Osteoblast (primary cell): ENCODE data around the gene SLC37A1. TPM values are rescaled to one million over a fixed set of nuclear protein-coding genes. Genes with fewer than 3 reads are reported as not detected.
"Not testable (repeated sequence)": the region's sequence is repeated elsewhere in the genome, so short reads cannot be mapped to it uniquely, and the experiment has no call there.

Source experiments
- DNase-seq: peaks from one replicate; pipeline ENCODE4 v3.0.0; 2011; ENCODE audit warnings: low spot score, mixed read lengths; ENCODE audit not compliant: insufficient read length; ENCODE audit errors: missing footprints
- H2AFZ ChIP-seq: 2 replicates; pipeline ENCODE4 v1.6.0; 2011; ENCODE audit warnings: mild to moderate bottlenecking, low read length
- H3K27ac ChIP-seq: 2 replicates; pipeline ENCODE4 v1.5.1; 2011; ENCODE audit warnings: mild to moderate bottlenecking, low read depth, low read length, moderate library complexity
- H3K27me3 ChIP-seq: 2 replicates; pipeline ENCODE4 v1.6.0; 2012; ENCODE audit warnings: mild to moderate bottlenecking, control low read depth, inconsistent platforms, low read length, moderate library complexity; ENCODE audit not compliant: insufficient read depth
- H3K36me3 ChIP-seq: 2 replicates; pipeline ENCODE4 v1.5.1; 2011; ENCODE audit warnings: mild to moderate bottlenecking, low read length, control low read depth, moderate library complexity; ENCODE audit not compliant: insufficient read depth
- H3K4me1 ChIP-seq: 2 replicates; pipeline ENCODE4 v1.5.1; 2011; ENCODE audit warnings: mild to moderate bottlenecking, low read length, control low read depth, moderate library complexity; ENCODE audit not compliant: insufficient read depth
- H3K4me2 ChIP-seq: 2 replicates; pipeline ENCODE4 v1.6.0; 2011; ENCODE audit warnings: mild to moderate bottlenecking, low read length; ENCODE audit not compliant: insufficient read depth
- H3K4me3 ChIP-seq: fragments of 200-600 bp; sonication (generic); 3 replicates; pipeline ENCODE4 v1.5.1; 2012; ENCODE audit warnings: mild to moderate bottlenecking, low read length, inconsistent platforms; ENCODE audit not compliant: insufficient read depth
- H3K79me2 ChIP-seq: 2 replicates; pipeline ENCODE4 v1.6.0; 2012; ENCODE audit warnings: mild to moderate bottlenecking, low read length, control low read depth, inconsistent platforms; ENCODE audit not compliant: insufficient read depth
- H3K9me3 ChIP-seq: 2 replicates; pipeline ENCODE4 v1.5.1; 2011; ENCODE audit warnings: low read depth, low read length, control low read depth
- H4K20me1 ChIP-seq: 2 replicates; pipeline ENCODE4 v1.6.0; 2012; ENCODE audit warnings: mild to moderate bottlenecking, low read length, control low read depth; ENCODE audit not compliant: insufficient read depth
- CTCF ChIP-seq: IDR thresholded peaks from 2 replicates; pipeline ENCODE4 v1.5.1; 2011; ENCODE audit warnings: mild to moderate bottlenecking, low read depth, low read length, moderate library complexity; ENCODE audit errors: extremely low read depth
- total RNA-seq: library from RNA; depleted of rRNA; stranded (reverse); fragments of >200 nt; gene quantifications from 2 replicates; pipeline ENCODE4 v1.2.3, GENCODE V29; 2012

Gene SLC37A1
- total RNA-seq, 1 donor, result 6.9 TPM

GRCh38 chr21:42624936-42625335 is 111.3 kb downstream of the SLC37A1 start:
- no peak for DNase-seq
- Histone ChIP-seq H2AFZ (no peak overlapping the region), H3K79me2 (no peaks in the 10 kb centered on the region), H3K27ac (no peak overlapping the region), H3K4me1 (no peaks in the 10 kb centered on the region), H3K4me2 (no peak overlapping the region), H3K4me3 (no peak overlapping the region), H4K20me1 (no peaks in the 10 kb centered on the region), H3K9me3 (no peaks in the 10 kb centered on the region), H3K27me3 (peaks cover 24% of the 10 kb centered on the region), H3K36me3 (no peaks in the 10 kb centered on the region)
- TF ChIP-seq CTCF, result no peak

- Histone ChIP-seq H2AFZ (no peak overlapping the region), H3K36me3 (no peaks in the 10 kb centered on the region), H3K79me2 (no peaks in the 10 kb centered on the region), H4K20me1 (no peaks in the 10 kb centered on the region), H3K4me1 (no peaks in the 10 kb centered on the region), H3K4me2 (no peak overlapping the region), H3K27ac (no peak overlapping the region), H3K9me3 (no peaks in the 10 kb centered on the region), H3K27me3 (peaks cover 24% of the 10 kb centered on the region), H3K4me3 (no peak overlapping the region)
- no peak for DNase-seq
- TF ChIP-seq CTCF, result no peak
Observed at GRCh38 chr21:42626171-42626570, 112.5 kb downstream of the SLC37A1 start.

- no peak for DNase-seq
- H2AFZ ChIP-seq, result no peak overlapping the region
- no peak overlapping the region for H3K4me2 ChIP-seq
- H3K4me3 ChIP-seq, result no peak overlapping the region
- no peaks in the 10 kb centered on the region for H4K20me1 ChIP-seq
- H3K79me2 ChIP-seq, result no peaks in the 10 kb centered on the region
- no peak overlapping the region for H3K27ac ChIP-seq
- no peak for TF ChIP-seq CTCF
- H3K9me3 ChIP-seq, result no peaks in the 10 kb centered on the region
- H3K36me3 ChIP-seq, result no peaks in the 10 kb centered on the region
- H3K27me3 ChIP-seq, result peaks cover 13% of the 10 kb centered on the region
- H3K4me1 ChIP-seq, result no peaks in the 10 kb centered on the region
Observed at GRCh38 chr21:42627527-42628289, 114.1 kb downstream of the SLC37A1 start.

- H2AFZ ChIP-seq, H3K27ac ChIP-seq, H3K4me2 ChIP-seq, H3K36me3 ChIP-seq, H3K4me1 ChIP-seq, H3K79me2 ChIP-seq, DNase-seq, H4K20me1 ChIP-seq, H3K9me3 ChIP-seq, H3K4me3 ChIP-seq: not testable (repeated sequence)
- peaks cover 13% of the 10 kb centered on the region for H3K27me3 ChIP-seq
Observed at GRCh38 chr21:42628466-42629061, 114.9 kb downstream of the SLC37A1 start.
